ENCODE measurements around the gene EHD1. TPM values are rescaled to one million over a fixed set of nuclear protein-coding genes. Genes with fewer than 3 reads are reported as not detected.

Gene EHD1
- total RNA-seq, 4 donors from 2014 or later = 67.9 to 202 (median 116) TPM

DNA sequence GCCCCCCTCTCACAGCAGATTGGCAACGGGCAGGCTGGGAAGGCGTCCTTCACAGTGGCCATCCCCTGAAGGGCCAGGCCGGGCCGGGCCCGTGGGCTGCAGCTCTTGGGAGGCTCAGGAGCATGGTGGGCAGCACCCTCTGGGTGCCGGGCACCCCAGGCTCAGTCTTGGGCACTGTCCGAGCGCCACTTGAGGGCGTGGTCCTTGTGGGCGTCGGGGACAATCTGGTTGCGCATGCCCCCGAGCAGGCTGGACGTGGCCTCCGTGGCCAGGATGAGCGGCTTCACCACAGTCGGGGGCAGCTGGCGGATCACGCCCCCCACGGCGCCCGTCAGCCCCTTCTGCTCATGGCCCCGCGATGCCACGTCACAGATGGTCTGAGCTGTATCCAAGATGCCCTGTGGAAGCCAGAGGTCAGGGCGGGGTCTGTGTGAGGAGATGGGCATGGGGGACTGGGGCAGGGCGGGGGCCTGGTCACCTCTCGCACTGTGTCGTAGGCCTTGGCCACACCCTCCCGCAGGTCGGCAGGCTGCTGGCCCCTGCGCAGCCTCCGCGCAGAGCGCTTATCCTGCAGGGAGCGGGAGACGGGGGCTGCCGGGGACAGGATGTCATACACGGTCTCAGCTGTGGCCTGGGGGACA, 16.5 kb upstream of the EHD1 start:
- H3K27ac ChIP-seq = peak overlapping the region; percentile 88 to 96 (median 94)
- in situ Hi-C loops (cut with MboI; ENCODE audit: low pct_ligation_motif_present in 1 of 4, low pct_unique_long_range_greater_than_20kb in 1 of 4, low sequenced_read_pairs in 3 of 4) = loop anchor here in 3 of 4 donors (5.0 to 10.0 kb wide), 2 partner anchors 48 to 50 kb away; partner anchors contain the start of gene CDC42BPG (in 1 of the 3)
- H3K36me3 ChIP-seq = peaks cover 0 to 20% (median 2%) of the 10 kb centered on the region in 4 donors

DNA sequence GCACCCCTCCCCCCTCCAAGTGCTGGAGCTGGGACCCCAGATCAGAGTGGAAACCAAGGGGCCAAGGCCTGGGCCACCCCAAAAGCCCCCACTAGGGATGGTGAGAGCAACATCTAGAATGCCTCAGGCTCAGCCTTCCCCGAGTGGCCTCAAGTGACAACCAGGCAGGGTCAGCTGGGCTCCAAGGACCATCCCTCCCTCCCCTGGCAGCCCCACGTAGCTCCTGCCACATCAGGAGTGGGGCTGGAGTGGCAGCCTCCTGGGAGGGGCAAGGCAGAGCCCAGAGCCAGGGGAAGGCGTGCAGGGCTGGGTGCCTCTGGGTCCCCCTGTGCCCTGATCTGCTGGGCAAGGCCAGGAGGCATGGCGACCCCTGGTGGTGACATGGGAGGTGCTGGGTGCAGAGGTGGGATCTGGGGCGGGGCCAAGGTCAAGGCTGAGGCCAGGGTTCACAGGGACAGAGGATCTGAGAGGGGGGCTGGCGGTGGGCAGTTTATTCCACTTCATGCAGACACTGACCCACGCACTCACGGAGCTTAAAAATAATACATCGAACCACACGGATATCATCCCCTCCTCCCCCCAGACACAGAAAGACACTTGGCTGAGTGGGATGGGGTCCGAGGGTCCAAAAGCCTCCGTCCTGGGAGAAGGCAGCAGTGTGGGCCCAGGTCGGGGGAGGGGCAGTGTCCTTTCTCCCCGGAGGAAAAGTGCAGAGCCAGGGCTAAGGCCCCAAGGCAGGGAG, 15.8 kb upstream of the EHD1 start:
- Histone ChIP-seq H3K27ac (peak overlapping the region; percentile 88 to 96 (median 94)), H3K4me1 (peaks cover 11 to 16% (median 11%) of the 10 kb centered on the region in 4 donors), H3K4me3 (peak overlapping the region in 3 of 4 donors; percentile 1 to 66 (median 54)), H3K36me3 (peaks cover 0 to 18% (median 2%) of the 10 kb centered on the region in 4 donors), H3K9me3 (no peaks in the 10 kb centered on the region), H3K27me3 (no peaks in the 10 kb centered on the region)
- in situ Hi-C loops (cut with MboI; ENCODE audit: low pct_ligation_motif_present in 1 of 4, low pct_unique_long_range_greater_than_20kb in 1 of 4, low sequenced_read_pairs in 3 of 4) (loop anchor here in 3 of 4 donors (5.0 to 10.0 kb wide), 2 partner anchors 47 to 49 kb away; partner anchors contain the start of gene CDC42BPG (in 1 of the 3)), intact Hi-C loops (cut with DNase I; ENCODE audit: low total_unique reads) (no loop called here)
- 23% methylated on average over 13 of the region's 14 CpGs; no CpG with 5 or more reads in 1 of the 2 donors for WGBS, 2 donors (ENCODE audit: low coverage in 1 of 2)
- peak; percentile 95 for DNase-seq
- TF ChIP-seq, protein P1, sequence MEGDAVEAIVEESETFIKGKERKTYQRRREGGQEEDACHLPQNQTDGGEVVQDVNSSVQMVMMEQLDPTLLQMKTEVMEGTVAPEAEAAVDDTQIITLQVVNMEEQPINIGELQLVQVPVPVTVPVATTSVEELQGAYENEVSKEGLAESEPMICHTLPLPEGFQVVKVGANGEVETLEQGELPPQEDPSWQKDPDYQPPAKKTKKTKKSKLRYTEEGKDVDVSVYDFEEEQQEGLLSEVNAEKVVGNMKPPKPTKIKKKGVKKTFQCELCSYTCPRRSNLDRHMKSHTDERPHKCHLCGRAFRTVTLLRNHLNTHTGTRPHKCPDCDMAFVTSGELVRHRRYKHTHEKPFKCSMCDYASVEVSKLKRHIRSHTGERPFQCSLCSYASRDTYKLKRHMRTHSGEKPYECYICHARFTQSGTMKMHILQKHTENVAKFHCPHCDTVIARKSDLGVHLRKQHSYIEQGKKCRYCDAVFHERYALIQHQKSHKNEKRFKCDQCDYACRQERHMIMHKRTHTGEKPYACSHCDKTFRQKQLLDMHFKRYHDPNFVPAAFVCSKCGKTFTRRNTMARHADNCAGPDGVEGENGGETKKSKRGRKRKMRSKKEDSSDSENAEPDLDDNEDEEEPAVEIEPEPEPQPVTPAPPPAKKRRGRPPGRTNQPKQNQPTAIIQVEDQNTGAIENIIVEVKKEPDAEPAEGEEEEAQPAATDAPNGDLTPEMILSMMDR (IDR thresholded peaks at IDR 0.05) = peak; percentile 88 to 99 (median 92)
- TF ChIP-seq POLR2AphosphoS5 (IDR thresholded peaks at IDR 0.05) (peak in 2 of 3 donors; percentile 76 to 80), EP300 (IDR thresholded peaks at IDR 0.05; ENCODE audit: low read depth) (no peak), POLR2A (IDR thresholded peaks at IDR 0.05) (no peak)

More for the DNA sequence above, 16.5 kb upstream of the EHD1 start:
- H3K4me1 ChIP-seq = peaks cover 11 to 12% (median 11%) of the 10 kb centered on the region in 4 donors
- WGBS, 2 donors (ENCODE audit: low coverage in 1 of 2) = 83% methylated on average over 31 of the region's 39 CpGs; no CpG with 5 or more reads in 1 of the 2 donors
- no peak for TF ChIP-seq POLR2AphosphoS5 (IDR thresholded peaks at IDR 0.05)
- TF ChIP-seq EP300 (IDR thresholded peaks at IDR 0.05; ENCODE audit: low read depth) = no peak
- TF ChIP-seq POLR2A (IDR thresholded peaks at IDR 0.05) = no peak
- TF ChIP-seq, protein P1 (IDR thresholded peaks at IDR 0.05) = no peak
- H3K27me3 ChIP-seq = no peaks in the 10 kb centered on the region
- DNase-seq = no peak
- no peak overlapping the region for H3K4me3 ChIP-seq
- no peaks in the 10 kb centered on the region for H3K9me3 ChIP-seq
- intact Hi-C loops (cut with DNase I; ENCODE audit: low total_unique reads) = loop anchor here (5.0 kb wide), 1 partner anchor 48 kb away; no protein-coding TSS in a partner anchor

DNA sequence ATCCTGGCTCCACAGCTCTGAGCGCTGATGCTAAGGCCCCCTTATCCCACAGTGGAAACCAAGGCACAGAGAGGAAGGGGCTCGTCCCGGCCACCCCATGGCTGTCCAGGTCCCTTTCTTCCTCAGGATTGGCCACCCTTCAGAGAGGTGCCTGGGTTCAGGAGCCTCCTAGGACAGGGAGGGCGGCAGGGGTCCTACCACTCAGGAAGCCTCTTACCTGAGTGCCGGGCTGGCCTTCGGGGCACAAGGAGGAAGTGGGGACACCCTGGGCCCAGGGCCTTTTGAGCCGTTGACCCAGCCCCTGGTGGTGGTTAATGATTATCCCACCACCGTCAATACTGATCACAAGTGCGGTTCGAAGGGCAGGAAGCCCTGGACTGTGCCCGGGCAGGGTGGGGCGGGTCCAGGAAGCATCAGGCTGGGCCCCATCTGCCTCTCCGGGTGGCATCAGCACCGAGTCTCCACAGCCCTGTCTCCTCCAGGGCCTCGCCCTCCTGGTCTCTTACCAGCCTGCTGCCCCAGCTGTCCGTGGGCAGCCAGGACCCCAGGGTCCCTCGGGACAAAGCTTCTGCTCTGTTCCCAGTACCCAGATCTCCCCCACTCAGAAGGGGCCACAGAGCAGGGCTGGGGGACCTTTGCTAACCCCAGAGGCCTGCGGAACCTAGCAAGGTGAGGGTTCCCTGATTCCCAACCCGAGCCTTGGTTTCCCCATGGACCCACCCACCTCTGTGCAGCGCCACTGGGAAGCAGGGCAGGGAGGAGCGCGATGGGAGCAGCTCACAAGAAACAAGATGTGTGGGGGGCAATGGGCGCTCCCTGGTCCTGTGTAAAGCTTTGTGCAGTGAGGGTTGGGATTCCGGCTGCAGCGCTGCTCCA, 15.0 kb upstream of the EHD1 start:
- DNase-seq = peak; percentile 94
- intact Hi-C loops (cut with DNase I; ENCODE audit: low total_unique reads) (no loop called here), in situ Hi-C loops (cut with MboI; ENCODE audit: low pct_ligation_motif_present in 1 of 4, low pct_unique_long_range_greater_than_20kb in 1 of 4, low sequenced_read_pairs in 3 of 4) (loop anchor here in 3 of 4 donors (5.0 to 10.0 kb wide), 2 partner anchors 46 to 49 kb away; partner anchors contain the start of gene CDC42BPG (in 1 of the 3))
- WGBS, 2 donors (ENCODE audit: low coverage in 1 of 2) = 43% methylated on average over 22 of the region's 25 CpGs; no CpG with 5 or more reads in 1 of the 2 donors
- Histone ChIP-seq H3K4me3 (peak overlapping the region; percentile 21 to 72 (median 60)), H3K4me1 (peaks cover 11 to 22% (median 16%) of the 10 kb centered on the region in 4 donors), H3K9me3 (no peaks in the 10 kb centered on the region), H3K27me3 (no peaks in the 10 kb centered on the region), H3K36me3 (peaks cover 0 to 14% (median 2%) of the 10 kb centered on the region in 4 donors), H3K27ac (peak overlapping the region; percentile 88 to 96 (median 94))
- TF ChIP-seq EP300 (IDR thresholded peaks at IDR 0.05; ENCODE audit: low read depth) (peak; percentile 79), POLR2A (IDR thresholded peaks at IDR 0.05) (peak; percentile 99), POLR2AphosphoS5 (IDR thresholded peaks at IDR 0.05) (peak; percentile 90 to 98 (median 98))
- TF ChIP-seq, protein P1 (IDR thresholded peaks at IDR 0.05) = peak in 3 of 5 experiments; percentile 20 to 82 (median 65)
